Measurements from ENCODE around the gene WFIKKN2. TPM values are rescaled to one million over a fixed set of nuclear protein-coding genes. Genes with fewer than 3 reads are reported as not detected.

The WFIKKN2 gene
- total and polyA plus RNA-seq, 2 experiments from 2014 or later, result not detected

DNA sequence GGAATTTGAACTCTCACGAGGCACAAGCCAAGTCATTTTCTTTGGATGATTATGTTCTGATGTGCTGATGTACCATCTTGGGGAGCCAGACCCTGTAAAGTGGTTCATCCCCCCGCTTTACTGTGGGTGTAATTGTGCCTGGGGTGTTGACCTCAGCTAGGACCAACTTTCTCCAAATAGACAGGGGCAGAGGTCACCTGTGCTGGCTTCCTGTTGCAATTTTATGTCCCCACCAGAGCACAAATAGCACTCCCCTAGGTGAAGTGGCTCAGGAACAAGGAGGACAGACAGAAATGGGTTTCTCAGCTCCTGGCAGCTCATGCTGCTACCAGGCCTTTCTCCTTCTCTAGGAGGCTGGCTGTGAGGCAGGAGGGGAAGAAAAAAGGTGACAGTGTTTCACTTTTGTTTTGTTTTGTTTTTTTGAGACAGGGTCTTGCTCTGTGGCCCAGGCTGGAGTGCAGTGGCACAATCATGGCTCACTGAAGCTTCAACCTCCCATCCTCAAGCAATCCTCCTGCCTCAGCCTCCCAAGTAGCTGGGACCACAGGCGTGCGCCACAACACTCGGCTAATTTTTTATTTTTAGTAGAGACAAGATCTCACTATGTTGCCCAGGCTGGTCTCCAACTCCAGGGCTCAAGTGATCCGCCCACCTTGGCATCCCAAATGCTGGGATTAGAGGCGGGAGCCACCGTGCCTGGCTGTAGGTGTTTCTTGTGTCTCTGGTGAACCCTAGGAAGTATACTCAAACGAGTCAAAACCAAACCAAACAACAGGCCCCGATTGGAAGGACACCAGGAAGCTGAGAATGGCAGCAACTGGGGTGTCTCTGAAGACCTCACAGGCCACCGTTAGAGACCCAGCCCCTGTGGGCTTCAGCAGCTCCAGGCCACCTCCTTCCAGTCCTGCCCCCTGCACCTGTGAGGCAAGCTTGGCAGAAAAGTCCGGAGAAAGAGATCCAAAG is 32.5 kb upstream of the WFIKKN2 start (continued):
- TF ChIP-seq EZH2 (IDR thresholded peaks at IDR 0.05; ENCODE audit: low read depth, unreplicated experiment) (no peak), ZNF114 (CRISPR knock-in tag; IDR thresholded peaks at IDR 0.05) (no peak), NANOG (IDR thresholded peaks at IDR 0.05; ENCODE audit: borderline replicate concordance) (no peak), EZH2phosphoT487 (IDR thresholded peaks at IDR 0.05; ENCODE audit: unreplicated experiment) (no peak)
- TF ChIP-seq, protein P1, sequence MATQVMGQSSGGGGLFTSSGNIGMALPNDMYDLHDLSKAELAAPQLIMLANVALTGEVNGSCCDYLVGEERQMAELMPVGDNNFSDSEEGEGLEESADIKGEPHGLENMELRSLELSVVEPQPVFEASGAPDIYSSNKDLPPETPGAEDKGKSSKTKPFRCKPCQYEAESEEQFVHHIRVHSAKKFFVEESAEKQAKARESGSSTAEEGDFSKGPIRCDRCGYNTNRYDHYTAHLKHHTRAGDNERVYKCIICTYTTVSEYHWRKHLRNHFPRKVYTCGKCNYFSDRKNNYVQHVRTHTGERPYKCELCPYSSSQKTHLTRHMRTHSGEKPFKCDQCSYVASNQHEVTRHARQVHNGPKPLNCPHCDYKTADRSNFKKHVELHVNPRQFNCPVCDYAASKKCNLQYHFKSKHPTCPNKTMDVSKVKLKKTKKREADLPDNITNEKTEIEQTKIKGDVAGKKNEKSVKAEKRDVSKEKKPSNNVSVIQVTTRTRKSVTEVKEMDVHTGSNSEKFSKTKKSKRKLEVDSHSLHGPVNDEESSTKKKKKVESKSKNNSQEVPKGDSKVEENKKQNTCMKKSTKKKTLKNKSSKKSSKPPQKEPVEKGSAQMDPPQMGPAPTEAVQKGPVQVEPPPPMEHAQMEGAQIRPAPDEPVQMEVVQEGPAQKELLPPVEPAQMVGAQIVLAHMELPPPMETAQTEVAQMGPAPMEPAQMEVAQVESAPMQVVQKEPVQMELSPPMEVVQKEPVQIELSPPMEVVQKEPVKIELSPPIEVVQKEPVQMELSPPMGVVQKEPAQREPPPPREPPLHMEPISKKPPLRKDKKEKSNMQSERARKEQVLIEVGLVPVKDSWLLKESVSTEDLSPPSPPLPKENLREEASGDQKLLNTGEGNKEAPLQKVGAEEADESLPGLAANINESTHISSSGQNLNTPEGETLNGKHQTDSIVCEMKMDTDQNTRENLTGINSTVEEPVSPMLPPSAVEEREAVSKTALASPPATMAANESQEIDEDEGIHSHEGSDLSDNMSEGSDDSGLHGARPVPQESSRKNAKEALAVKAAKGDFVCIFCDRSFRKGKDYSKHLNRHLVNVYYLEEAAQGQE (IDR thresholded peaks at IDR 0.05; ENCODE audit: unreplicated experiment), result no peak

DNA sequence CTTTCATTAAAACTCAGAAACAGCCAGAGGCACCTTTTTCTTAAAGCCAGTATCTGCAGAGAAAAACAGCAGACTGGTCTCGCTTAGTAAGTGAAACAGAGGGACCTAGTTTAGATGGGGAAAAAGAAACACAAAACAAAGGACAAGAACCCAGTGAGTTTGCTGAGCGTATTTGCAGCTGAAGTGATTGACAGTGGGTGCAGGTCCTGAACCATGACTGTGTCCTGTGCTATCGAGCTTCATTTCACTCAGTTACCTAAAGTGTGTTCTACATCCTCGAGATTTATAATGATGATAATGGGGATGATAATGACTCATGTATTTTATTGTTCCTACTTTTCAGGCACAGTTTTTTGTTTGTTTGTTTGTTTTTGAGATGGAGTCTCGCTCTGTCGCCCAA is 31.7 kb upstream of the WFIKKN2 start:
- DNase-seq (ENCODE audit: low spot score), result no peak
- Mint-ChIP-seq H3K9me3 (no peaks in the 10 kb centered on the region), H3K4me3 (no peak overlapping the region), H3K36me3 (ENCODE audit: low read depth) (no peaks in the 10 kb centered on the region), H3K4me1 (peaks cover 9% of the 10 kb centered on the region), H3K27me3 (ENCODE audit: insufficient read depth, low read depth, poor library complexity) (peaks cover 3% of the 10 kb centered on the region), H3K27ac (no peak overlapping the region; the same call in 1 of the 2 replicates)
- H3F3A ChIP-seq (replicated peaks; ENCODE audit: low read depth), result no peaks in the 10 kb centered on the region
- no peak overlapping the region for H3K4me3 ChIP-seq
- H3K27ac ChIP-seq (ENCODE audit: low read depth), result 0 out of 2 replicates have a peak overlapping the region, but pooled peaks have one; percentile 66
- no peaks in the 10 kb centered on the region for H3K36me3 ChIP-seq (ENCODE audit: insufficient read depth)
- no peaks in the 10 kb centered on the region for H3K27me3 ChIP-seq (ENCODE audit: insufficient read depth)
- no peaks in the 10 kb centered on the region for H3K79me2 ChIP-seq (replicated peaks; ENCODE audit: insufficient read depth)
- peaks cover 4% of the 10 kb centered on the region; the same call in 1 of the 2 replicates for H3K4me1 ChIP-seq (ENCODE audit: insufficient read depth)
- H4K20me1 ChIP-seq (replicated peaks; ENCODE audit: insufficient read depth), result no peaks in the 10 kb centered on the region
- no peak for ATAC-seq
- no peak overlapping the region for H3K4me2 ChIP-seq
- 0 out of 2 replicates have a peak, but pooled peaks cover 3% of the 10 kb centered on the region for H3K9me2 ChIP-seq (ENCODE audit: insufficient read depth)
- H2AFZ ChIP-seq, result peak overlapping the region; percentile 88
- TF ChIP-seq NANOG (IDR thresholded peaks at IDR 0.05; ENCODE audit: borderline replicate concordance), result no peak
- TF ChIP-seq, protein P2, sequence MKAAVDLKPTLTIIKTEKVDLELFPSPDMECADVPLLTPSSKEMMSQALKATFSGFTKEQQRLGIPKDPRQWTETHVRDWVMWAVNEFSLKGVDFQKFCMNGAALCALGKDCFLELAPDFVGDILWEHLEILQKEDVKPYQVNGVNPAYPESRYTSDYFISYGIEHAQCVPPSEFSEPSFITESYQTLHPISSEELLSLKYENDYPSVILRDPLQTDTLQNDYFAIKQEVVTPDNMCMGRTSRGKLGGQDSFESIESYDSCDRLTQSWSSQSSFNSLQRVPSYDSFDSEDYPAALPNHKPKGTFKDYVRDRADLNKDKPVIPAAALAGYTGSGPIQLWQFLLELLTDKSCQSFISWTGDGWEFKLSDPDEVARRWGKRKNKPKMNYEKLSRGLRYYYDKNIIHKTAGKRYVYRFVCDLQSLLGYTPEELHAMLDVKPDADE (IDR thresholded peaks at IDR 0.05), result no peak
- TF ChIP-seq, protein P1 (IDR thresholded peaks at IDR 0.05; ENCODE audit: unreplicated experiment), result no peak
- TF ChIP-seq ZNF114 (CRISPR knock-in tag; IDR thresholded peaks at IDR 0.05), result no peak
- TF ChIP-seq POLR2AphosphoS5 (IDR thresholded peaks at IDR 0.05; ENCODE audit: low read depth), result no peak
- no peak for TF ChIP-seq EZH2 (IDR thresholded peaks at IDR 0.05; ENCODE audit: low read depth, unreplicated experiment)
- TF ChIP-seq EZH2phosphoT487 (IDR thresholded peaks at IDR 0.05; ENCODE audit: unreplicated experiment), result no peak

Data from GM23338 (cell line).